Lower lobe of right lung (tissue), 2 donors: ENCODE data around the gene CNTLN. TPM values are rescaled to one million over a fixed set of nuclear protein-coding genes. Genes with fewer than 3 reads are reported as not detected.

Experiments
- ATAC-seq, 2 donors: fragments of 200-7000 bp; cut with Tn5 transposase; one replicate each; pipeline ENCODE4 v1.9.1; 2020 to 2022; ENCODE audit warnings: mild to moderate bottlenecking in 2 of 2, moderate library complexity in 2 of 2
- DNase-seq: peaks from one replicate; pipeline ENCODE4 v3.0.0-alpha.2; 2020
- H3K27ac ChIP-seq: fragments of 200-600 bp; one replicate; pipeline ENCODE4 v1.8.0; 2022
- H3K27me3 ChIP-seq: fragments of 200-600 bp; one replicate; pipeline ENCODE4 v1.8.0; 2022; ENCODE audit warnings: low read depth
- H3K36me3 ChIP-seq: fragments of 200-600 bp; one replicate; pipeline ENCODE4 v1.8.0; 2022; ENCODE audit warnings: mild to moderate bottlenecking
- H3K4me1 ChIP-seq: fragments of 200-600 bp; one replicate; pipeline ENCODE4 v1.8.0; 2022
- H3K4me3 ChIP-seq: fragments of 200-600 bp; one replicate; pipeline ENCODE4 v1.8.0; 2022; ENCODE audit warnings: mild to moderate bottlenecking
- H3K9me3 ChIP-seq: fragments of 200-600 bp; one replicate; pipeline ENCODE4 v1.8.0; 2022
- CTCF ChIP-seq: fragments of 200-600 bp; IDR thresholded peaks from one replicate; pipeline ENCODE4 v1.8.0; 2022; ENCODE audit warnings: antibody characterized with exemption, mild to moderate bottlenecking
- intact Hi-C: fragments of 100-400 bp; cut with DNase I; formaldehyde crosslinking; loops from one replicate; pipeline ENCODE4 v1.11.0; 2022
- total RNA-seq: library from RNA; stranded (reverse); fragmentation: NEBNext Ultra II Directional; extraction: Animal tissue kit (Norgen Biotek cat#: 25700); gene quantifications from one replicate; pipeline ENCODE4 v1.2.1, GENCODE V29; 2021
- donor health status: DM: no; HTN: yes; CAD: no; lungs with severe emphysema.

The CNTLN gene
- total RNA-seq, 1 donor from 2014 or later: 9.2 TPM

GRCh38 chr9:17315341-17315740, 180.5 kb downstream of the CNTLN start:
- Histone ChIP-seq H3K27ac (no peak overlapping the region), H3K9me3 (no peaks in the 10 kb centered on the region), H3K36me3 (no peaks in the 10 kb centered on the region), H3K4me1 (no peaks in the 10 kb centered on the region), H3K27me3 (no peaks in the 10 kb centered on the region), H3K4me3 (no peak overlapping the region)
- no peak for TF ChIP-seq CTCF
- no peak for ATAC-seq
- intact Hi-C loops: no loop called here
- DNase-seq: no peak

- H3K9me3 ChIP-seq: no peaks in the 10 kb centered on the region
- H3K27me3 ChIP-seq: no peaks in the 10 kb centered on the region
- intact Hi-C loops: no loop called here
- ATAC-seq (no peak), DNase-seq (no peak)
- no peak overlapping the region for H3K4me3 ChIP-seq
- H3K4me1 ChIP-seq: no peaks in the 10 kb centered on the region
- no peak overlapping the region for H3K27ac ChIP-seq
- no peaks in the 10 kb centered on the region for H3K36me3 ChIP-seq
- TF ChIP-seq CTCF: no peak
Observed at GRCh38 chr9:17318821-17319320, 184.0 kb downstream of the CNTLN start.

GRCh38 chr9:17319864-17320263, 185.0 kb downstream of the CNTLN start:
- no peak for ATAC-seq
- no peaks in the 10 kb centered on the region for H3K36me3 ChIP-seq
- H3K4me3 ChIP-seq: no peak overlapping the region
- no peak for TF ChIP-seq CTCF
- H3K27me3 ChIP-seq: no peaks in the 10 kb centered on the region
- DNase-seq: no peak
- no peaks in the 10 kb centered on the region for H3K9me3 ChIP-seq
- H3K27ac ChIP-seq: no peak overlapping the region
- intact Hi-C loops: no loop called here
- no peaks in the 10 kb centered on the region for H3K4me1 ChIP-seq

GRCh38 chr9:17322882-17323864, 188.3 kb downstream of the CNTLN start:
- no peak for DNase-seq
- H3K36me3 ChIP-seq: no peaks in the 10 kb centered on the region
- intact Hi-C loops: no loop called here
- no peak overlapping the region for H3K4me3 ChIP-seq
- H3K27ac ChIP-seq: no peak overlapping the region
- no peaks in the 10 kb centered on the region for H3K9me3 ChIP-seq
- no peak for ATAC-seq
- H3K27me3 ChIP-seq: no peaks in the 10 kb centered on the region
- H3K4me1 ChIP-seq: no peaks in the 10 kb centered on the region
- no peak for TF ChIP-seq CTCF

- intact Hi-C loops: no loop called here
- H3K27me3 ChIP-seq: no peaks in the 10 kb centered on the region
Observed at GRCh38 chr9:17328331-17328730, 193.5 kb downstream of the CNTLN start.

More at GRCh38 chr9:17328331-17328730, 193.5 kb downstream of the CNTLN start:
- Histone ChIP-seq H3K36me3 (no peaks in the 10 kb centered on the region), H3K4me3 (no peak overlapping the region), H3K27ac (no peak overlapping the region), H3K9me3 (no peaks in the 10 kb centered on the region), H3K4me1 (no peaks in the 10 kb centered on the region)
- DNase-seq (no peak), ATAC-seq (no peak)
- no peak for TF ChIP-seq CTCF
